ENCODE data around the gene ACOT13.
A peak's percentile ranks its signal among the peaks of the same experiment; 100 is the strongest.

The ACOT13 gene

GRCh38 chr6:24666641-24667377 lies at the start of gene ACOT13, which contains the start of gene TDP2:
Gene ACOT13, plus strand, starts transcription at chr6:24667077. Its CDS starts 187 bp downstream, at chr6:24667264.
Gene TDP2, minus strand, starts transcription at chr6:24666899. Its CDS starts 37 bp downstream, at chr6:24666862.
- peak within 1 kb of the TSS; percentile 97 for H3K4me3 ChIP-seq (ENCODE audit: low read depth, low read length)
- peak; percentile 62 for TF ChIP-seq CTCF (IDR thresholded peaks at IDR 0.05; ENCODE audit: low read depth, low read length, missing control alignments)

GRCh38 chr6:24619661-24620060 lies 47.2 kb upstream of the ACOT13 start:
- H3K4me3 ChIP-seq (ENCODE audit: low read depth, low read length) = no peak overlapping the region
- DNase-seq (ENCODE audit: low read depth) = no peak
- TF ChIP-seq CTCF (IDR thresholded peaks at IDR 0.05; ENCODE audit: low read depth, low read length, missing control alignments) = no peak

More at GRCh38 chr6:24666641-24667377, at the start of gene ACOT13, which contains the start of gene TDP2:
- DNase-seq (ENCODE audit: low read depth) = peak; percentile 87

- DNase-seq (ENCODE audit: low read depth) = no peak
- no peak for TF ChIP-seq CTCF (IDR thresholded peaks at IDR 0.05; ENCODE audit: low read depth, low read length, missing control alignments)
- no peak overlapping the region for H3K4me3 ChIP-seq (ENCODE audit: low read depth, low read length)
These were observed 46.2 kb upstream of the ACOT13 start for GRCh38 chr6:24620637-24621036.

GRCh38 chr6:24621626-24622289 lies 45.1 kb upstream of the ACOT13 start:
- DNase-seq (ENCODE audit: low read depth) = no peak
- H3K4me3 ChIP-seq (ENCODE audit: low read depth, low read length) = no peak overlapping the region
- no peak for TF ChIP-seq CTCF (IDR thresholded peaks at IDR 0.05; ENCODE audit: low read depth, low read length, missing control alignments)

- H3K4me3 ChIP-seq (ENCODE audit: low read depth, low read length) = no peak overlapping the region
- no peak for TF ChIP-seq CTCF (IDR thresholded peaks at IDR 0.05; ENCODE audit: low read depth, low read length, missing control alignments)
- DNase-seq (ENCODE audit: low read depth) = no peak
These were observed 35.9 kb upstream of the ACOT13 start for GRCh38 chr6:24630856-24631505.

GRCh38 chr6:24631671-24632070 lies 35.2 kb upstream of the ACOT13 start:
- no peak for DNase-seq (ENCODE audit: low read depth)
- no peak overlapping the region for H3K4me3 ChIP-seq (ENCODE audit: low read depth, low read length)
- no peak for TF ChIP-seq CTCF (IDR thresholded peaks at IDR 0.05; ENCODE audit: low read depth, low read length, missing control alignments)

Measured in GM12864 (cell line).